HG03108 (cell line): ENCODE results near the gene SLC17A1.

Experiments
- ATAC-seq: cut with Tn5 transposase; IDR thresholded peaks from one replicate; pipeline ENCODE4 v1.9.1; 2021; ENCODE audit warnings: moderate library complexity; ENCODE audit not compliant: unreplicated experiment

The SLC17A1 gene, protein sequence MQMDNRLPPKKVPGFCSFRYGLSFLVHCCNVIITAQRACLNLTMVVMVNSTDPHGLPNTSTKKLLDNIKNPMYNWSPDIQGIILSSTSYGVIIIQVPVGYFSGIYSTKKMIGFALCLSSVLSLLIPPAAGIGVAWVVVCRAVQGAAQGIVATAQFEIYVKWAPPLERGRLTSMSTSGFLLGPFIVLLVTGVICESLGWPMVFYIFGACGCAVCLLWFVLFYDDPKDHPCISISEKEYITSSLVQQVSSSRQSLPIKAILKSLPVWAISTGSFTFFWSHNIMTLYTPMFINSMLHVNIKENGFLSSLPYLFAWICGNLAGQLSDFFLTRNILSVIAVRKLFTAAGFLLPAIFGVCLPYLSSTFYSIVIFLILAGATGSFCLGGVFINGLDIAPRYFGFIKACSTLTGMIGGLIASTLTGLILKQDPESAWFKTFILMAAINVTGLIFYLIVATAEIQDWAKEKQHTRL

DNA sequence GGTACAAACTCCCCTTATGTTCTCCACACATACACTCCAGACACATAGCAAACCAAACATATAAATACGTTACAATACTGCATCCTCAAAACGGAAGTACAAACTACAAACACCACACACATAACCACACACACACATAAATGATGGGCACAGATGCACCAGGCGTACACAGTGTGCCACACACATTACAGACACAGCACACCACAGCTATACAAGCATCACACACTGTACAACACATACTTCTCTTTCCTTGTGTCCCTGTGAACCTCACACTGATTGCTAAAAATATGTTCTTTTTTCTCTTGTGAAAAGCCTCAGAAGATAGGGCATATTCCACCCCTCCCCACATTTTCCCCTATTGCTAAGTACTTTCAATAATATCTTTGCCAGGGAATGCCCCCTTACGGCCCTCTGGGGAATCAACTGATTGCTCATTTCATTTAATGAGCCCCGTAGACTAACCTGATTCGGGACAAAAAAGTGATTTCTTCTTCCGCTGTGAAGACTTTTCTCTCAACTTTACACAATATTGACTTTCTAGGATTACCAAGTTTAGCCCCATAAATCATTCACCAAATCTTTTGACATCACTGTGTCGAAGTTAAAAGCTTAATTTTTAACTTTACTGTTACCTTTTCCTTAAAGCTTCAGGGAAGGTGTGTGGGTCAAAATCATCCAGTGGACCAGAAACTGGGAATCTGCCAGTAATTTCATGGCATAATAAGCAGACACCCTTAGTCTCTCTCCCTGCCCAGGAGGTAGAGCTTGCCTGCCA, at the start of gene SLC17A1:
Gene SLC17A1 (minus strand): TSS at position 521 of the 775 bp plus-strand sequence. CDS start 1,495 bp downstream, outside the sequence.
- ATAC-seq: no peak

DNA sequence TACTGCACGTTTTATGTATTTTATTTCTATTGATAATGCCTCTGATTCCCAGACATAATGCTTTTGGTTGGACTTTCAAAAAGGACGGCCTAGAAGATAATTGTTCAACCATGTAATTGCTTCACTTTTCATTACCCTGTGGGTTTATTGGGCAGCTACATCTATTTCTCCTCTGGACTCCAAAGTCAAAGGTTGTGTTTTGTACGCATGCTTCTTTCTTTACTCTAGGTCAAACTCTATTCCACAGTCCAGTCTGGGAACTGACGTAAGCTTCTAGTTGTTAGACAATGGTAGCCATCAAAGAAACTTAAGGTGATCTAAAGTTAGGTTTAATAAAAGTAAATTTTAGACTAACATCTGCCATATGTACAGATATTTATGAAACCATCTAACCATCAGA, 48.7 kb upstream of the SLC17A1 start:
- ATAC-seq: no peak

DNA sequence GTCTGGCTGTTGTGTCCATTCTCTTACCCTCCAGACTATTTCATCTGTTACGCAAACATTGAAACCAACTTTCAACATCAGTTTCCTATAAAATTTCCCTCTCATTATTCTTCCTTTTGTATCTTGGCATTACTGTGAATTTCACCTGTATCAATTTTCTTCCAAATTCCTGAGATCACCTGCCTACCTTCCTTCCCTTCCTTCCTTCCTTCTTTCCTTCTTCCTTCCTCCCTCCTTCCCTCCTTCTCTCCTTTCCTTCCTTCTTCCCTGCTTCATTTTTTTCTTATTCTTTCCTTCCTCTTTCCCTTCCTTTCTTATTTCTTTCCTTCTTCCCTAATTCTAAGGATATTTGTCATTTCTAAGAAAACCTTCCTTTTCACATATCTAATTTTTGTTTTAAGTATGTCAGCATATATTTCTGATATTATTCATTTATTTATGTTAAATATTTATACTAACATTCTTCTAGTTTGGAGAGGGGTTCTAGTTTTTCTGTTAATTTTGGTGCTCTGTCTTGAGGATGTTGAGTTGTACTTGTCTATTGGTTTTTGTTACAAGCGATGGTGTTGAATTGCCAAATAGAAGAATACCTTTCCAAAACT, 47.0 kb upstream of the SLC17A1 start:
- ATAC-seq: no peak

DNA sequence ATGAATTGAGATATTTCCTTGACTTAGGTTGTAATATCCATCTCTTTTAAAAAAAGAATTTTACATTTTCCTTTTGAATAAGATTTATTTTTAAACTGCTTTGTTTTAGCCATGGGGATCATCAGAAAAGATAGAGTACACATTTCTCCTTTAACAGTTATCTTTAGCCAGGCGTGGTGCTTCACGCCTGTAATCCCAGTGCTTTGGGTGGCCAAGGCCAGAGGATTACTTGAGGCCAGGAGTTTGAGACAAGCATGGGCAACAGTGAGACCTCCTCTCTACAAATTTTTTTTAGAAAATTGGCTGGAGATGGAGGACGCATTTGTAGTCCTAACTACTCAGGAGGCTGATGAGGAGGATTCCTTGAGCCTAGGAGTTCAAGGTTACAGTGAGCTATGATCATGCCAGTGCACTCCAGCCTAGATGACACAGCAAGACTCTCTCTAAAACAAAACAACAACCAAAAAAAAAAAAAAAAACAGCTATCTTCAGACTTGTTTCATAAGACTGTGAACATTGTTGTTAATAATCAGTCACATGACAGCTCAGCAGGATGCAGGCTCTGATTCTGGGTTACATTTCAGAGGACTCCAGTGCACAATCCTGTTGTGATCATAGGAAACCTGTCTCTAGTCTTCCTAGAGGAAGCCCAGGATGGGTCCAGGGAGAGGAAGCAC, 44.2 kb upstream of the SLC17A1 start:
- no peak for ATAC-seq

DNA sequence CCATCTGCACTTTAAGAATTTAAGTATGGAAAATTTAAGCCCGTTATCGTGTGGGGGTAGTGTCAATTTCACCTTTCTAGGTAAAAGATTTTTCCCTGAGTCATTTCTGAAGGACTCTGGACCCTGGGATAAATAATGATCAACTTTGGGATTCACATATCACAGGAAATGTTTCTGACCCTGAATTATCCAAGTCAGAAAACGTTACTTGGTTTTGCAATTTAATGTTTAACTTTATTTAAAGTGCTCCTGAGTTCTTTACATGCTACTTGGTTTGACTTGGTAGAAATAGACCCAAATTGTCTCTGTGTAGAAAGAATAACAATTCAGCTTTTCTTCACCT, 43.7 kb upstream of the SLC17A1 start:
- no peak for ATAC-seq

DNA sequence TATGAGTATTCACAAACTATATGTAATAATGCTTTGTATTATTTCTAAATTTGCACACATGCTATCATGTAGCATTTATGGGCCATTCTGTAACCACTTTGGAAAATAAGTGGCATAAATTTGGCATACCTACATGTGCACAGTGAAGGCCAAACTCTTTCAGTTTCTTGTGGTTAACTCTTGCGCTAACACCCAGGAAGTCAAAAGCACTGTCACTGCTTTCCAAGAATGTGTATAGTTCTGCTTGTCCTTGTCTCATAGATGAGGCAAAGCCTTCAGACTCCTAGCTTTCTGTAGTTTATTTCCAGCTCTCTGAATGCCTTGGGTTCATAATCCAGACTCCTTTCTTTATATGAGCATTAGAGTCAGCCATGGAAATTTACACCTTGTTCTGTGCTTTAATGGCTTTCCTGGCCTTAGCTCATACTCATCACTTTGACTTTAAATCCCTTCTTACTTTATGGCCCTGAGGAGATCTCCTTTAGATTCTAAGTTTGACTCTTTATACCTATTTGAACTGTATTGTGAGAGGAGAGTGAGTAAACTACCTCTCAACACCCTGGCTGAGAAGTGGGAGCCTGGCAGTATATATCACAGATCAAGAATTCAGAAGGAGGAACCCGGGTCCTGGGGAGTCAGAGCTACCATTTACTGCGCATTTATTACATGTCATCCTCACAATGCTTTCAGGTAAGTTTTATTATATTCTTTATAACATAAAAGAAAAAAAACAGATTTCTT, 43.1 kb upstream of the SLC17A1 start:
- no peak for ATAC-seq

DNA sequence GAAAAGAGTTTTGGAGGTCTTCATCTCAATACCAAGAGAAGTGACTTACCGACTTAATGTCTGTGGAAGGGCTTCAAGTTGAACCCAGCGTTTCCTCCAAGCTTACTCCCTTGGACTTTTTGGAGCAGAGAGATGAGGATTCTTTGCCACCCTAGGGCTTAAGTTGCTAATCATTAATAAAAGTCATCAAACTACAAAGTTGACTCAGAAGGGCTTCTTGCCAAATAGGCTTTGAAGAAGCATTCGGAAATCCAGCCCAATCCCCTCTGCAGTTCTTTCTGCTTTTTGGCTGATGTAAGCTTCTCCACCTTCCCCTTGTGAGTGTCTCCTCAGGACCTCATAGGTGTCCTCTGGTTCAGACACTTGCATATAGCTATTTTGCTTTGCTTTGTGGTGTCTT, 42.3 kb upstream of the SLC17A1 start, which contains the start of gene SLC17A3:
Gene SLC17A3 (minus strand): TSS at position 126 of the 400 bp plus-strand sequence. CDS start 5,856 bp downstream, outside the sequence.
- no peak for ATAC-seq

DNA sequence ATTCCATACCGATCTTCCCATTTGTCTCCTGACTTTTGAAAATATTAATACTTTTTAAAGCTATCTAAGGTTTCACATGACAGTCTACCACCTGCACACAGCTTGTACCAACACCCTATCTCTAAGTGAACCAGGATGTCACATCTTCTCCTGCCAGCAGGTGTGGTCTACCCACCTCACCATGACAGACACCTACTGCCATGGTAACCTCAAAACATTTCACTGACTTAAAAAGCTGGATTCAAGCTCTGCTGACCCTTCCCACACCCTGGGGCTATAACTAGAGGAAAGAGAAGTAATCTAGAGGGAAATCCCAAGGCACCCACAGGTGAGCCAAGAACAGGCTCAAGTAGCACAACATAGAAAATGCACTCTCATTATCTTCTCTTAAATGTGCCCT, 41.0 kb upstream of the SLC17A1 start:
- ATAC-seq: no peak

DNA sequence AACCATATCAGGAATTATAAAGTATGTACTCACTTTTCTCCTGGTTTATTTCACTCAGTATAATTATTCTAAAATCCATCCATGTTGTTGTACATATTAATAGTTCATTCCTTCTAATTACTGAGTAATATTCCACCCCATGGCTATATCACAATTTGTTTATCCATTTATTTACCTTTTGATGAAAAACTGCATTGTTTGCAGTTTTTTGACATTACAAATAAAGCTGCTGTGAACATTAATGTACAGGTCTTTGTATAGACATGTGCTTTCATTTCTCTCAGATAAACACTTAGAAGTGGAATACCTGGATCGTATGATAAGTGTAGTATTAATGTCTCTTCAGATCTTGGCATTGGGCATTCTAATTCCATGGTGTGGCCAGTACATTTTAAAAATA, 38.0 kb upstream of the SLC17A1 start:
- no peak for ATAC-seq

DNA sequence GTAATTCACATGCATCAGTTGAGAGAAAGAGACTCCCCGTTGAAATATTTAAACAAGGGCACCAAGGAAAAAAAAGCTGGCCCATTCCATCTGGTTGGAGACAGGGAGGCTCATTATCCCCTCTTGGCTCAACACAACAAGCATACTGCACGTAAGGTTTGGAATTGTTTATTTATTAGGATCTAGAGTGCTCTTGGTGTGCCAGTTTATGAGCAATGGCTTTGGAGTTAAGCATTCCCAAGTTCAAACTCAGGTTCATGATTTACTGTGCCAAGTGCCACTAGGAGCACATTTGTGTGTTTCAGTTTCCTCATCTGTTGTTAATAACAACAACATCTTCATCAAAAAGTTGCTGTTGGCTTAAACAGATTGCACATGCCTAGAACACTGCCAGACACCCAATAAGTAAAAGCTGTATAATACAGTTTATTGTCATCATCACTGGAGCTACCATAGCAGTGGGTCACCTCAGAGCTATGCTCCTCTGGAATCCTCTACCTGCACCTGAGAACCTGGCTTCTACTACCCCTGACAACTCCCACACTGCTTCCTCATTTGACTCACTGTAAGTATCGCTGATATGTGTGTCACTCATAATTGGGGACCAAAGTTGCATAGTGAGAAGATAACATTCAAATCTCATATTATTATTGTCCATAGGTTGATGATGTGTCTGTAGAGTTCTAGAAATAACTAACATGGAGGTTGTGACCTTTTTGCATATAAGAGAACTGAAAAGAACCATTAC, 36.8 kb upstream of the SLC17A1 start:
- ATAC-seq: no peak

DNA sequence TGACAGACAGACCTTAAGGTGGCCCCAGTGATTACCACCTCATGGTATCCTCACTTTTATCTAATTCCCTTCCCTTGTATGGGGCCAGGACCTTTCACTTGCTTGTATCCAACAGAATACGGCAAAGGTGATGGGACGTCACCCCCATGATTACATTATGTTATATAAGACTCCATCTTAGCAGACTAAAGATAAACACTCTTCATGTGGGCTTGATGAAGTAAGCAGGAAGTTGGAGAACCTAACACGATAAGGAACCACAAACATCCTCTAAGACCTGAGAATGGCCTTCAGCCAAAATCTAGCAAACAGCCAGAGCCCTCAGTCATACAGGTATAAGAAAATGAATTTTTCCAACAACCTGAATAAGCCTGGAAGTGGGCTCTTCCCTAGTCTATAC, 34.2 kb upstream of the SLC17A1 start:
- ATAC-seq: no peak

DNA sequence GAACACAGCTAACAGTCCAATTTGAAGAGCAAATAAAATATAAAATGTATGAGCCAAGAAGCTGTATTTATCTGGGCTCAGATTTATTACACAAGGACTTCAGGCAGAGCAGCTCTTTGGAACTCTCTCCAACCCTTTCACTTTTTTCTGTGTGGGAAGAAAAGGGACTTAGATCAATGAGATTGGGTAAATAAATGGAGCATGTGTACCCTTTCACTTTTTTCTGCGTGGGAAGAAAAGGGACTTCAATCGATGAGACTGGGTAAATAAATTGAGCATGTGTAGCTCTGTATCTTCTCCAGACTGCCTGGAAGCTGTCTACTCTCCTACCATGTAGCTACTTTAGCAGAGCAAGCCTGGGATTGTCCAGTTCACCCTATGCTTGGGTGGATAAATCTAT, 31.5 kb upstream of the SLC17A1 start:
- ATAC-seq: no peak

DNA sequence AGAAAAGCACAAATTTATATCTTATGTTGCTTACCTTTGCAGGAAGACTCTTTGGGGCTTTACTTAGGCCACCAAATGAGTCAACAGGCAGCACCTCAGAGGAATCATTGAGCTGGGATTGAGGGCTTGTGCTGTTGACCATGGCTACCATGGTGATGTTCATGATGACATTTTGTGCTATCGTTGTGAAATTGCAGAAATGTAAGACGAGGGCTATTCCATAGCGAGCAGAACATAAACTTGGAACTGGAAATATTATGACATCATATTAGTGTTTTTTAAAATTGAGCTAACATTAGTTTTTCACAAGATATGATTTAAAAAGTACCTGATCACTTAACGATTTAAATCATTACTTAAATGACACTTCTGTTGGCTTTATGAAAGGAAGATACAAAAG, 30.3 kb upstream of the SLC17A1 start:
- no peak for ATAC-seq

DNA sequence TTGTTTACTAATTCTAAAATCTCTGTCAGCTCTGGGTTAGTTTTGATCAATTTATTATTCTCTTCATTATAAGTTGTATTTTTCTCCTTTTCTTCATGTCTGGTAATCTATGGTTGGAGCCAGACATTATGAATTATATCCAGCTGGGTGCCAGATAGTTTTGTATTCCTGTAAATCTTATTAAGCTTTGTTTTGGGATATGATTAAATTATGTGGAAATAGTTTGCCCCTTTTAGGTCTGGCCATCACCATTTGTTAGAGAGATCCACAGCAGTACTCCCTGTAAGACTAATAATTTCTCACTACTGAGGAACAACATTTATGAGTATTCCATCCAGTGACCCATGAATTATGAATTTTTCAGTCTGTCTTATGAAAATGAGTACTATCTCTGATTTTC, 20.9 kb upstream of the SLC17A1 start:
- ATAC-seq: no peak

DNA sequence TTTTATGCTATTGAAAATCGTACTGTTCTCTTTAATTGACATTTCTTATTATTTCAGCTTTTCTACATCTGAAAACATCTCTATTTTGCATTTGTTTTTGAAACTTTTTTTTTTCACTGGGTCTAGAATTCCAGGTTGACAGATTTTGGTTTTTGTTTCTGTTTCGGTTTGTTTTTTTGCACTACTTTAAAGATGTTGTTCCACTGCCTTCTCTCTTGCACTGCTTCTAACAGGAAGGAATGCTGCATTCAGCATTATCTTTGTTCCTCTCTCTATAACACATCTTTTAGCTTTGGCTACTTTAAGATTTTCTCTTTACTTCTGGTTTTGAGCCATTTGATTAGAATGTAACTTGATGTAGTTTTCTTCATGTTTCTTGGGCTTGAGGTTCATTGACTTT, 20.1 kb upstream of the SLC17A1 start:
- no peak for ATAC-seq

DNA sequence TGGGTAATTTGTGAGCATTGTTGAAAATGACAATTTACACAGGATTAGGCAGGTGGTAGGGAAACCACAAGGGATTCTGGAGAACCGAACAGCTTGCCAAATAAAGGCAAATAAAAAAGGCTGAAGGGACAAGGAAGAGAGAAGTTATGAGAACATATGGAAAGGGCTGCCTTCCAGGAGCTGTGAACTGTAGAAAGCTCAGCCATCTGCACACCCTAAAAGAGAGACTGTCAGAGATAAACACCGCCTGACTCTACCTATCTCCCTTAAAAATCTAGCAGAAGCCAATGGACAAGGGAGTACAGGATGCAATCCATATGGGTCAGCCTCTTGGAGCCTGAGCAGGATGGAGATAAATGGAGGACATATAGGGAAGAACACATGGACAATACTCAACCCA, 12.7 kb upstream of the SLC17A1 start:
- no peak for ATAC-seq

DNA sequence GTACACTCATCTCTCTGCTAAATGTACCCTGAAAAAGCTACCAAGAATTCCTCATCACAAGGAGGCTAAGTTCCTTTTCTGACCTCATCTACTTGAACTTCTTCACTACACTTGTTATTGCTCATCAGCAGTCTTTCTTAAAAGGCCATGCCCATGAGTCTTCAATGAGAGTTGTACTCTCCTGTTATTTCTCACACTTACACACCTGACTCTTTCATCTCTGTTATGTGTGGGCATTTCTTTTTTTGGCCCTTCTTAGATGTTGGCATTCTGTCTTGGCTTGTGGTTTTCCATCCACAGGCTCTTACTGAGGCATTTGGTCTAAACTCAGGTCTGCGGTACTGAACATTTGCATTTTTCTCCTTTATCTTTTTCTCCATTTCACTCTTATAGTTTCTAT, 10.7 kb upstream of the SLC17A1 start:
- peak; percentile 58 for ATAC-seq

DNA sequence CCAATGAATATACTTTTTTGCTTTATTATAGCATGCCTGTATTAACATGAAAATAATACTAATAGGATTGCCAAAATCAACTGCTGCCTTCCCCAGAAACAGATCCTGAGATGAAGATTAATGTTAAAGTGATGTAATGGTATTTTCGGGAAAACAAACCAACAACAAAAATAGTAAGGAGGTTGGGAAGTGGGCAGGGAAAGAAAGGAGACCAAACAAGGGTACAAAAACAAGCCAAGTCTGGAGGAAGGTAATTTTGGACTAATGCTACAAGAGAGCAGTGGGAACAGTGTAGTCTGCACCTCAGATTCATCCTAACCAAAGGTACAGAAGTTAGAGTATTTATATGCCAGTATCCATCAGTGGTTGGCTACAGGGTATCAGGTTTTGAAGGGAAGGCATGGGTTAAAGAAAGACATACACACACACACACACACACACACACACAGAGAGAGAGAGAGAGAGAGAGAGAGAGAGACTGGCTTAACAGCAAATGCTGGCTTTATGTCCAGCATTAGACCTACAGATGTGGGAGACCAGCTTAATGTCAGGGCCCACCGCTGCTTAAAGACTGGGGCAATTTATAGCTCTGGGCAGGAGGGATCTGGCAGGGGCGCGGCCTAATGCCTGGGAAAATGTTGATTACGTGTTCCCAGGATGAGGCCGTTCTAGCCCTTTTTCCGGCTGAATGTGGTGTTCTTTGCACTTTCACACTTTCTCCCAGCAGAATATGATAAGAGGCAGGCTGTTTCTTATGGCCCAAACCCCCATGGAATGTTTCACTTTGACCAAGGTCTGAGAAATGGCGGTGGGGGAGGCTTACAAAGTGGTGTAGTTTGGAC, 3.8 kb upstream of the SLC17A1 start:
- ATAC-seq: no peak

DNA sequence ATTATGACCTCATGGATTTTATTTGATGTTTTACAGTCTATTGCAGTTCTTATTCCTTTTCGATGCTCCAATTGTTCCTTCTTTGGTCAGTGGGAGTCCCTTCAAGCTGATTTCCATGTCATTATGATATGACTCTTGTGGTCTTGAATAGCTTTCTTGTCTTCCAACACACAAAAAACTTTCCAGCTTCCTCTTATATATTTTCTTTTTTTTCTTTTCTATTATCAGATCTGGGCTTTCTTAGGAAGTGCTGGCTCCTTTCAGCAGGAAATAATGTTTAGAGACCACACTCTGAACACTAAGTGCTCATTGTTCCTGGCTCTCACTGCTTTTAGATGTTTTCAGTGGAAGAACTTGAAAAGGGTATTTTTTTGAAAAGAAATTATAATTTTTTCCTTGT, 3.1 kb upstream of the SLC17A1 start:
- no peak for ATAC-seq
